Suprapubic skin (tissue), 3 donors: ENCODE results near the gene CCDC69.

Experiments used
- CTCF ChIP-seq, 2 donors: fragments of 200-600 bp in 1 of 2; fragments of 450-650 bp in 1 of 2; sonication (generic) in 1 of 2; IDR thresholded peaks; one replicate each; pipeline ENCODE4 v1.5.1; 2016 to 2019; ENCODE audit warnings: antibody characterized with exemption in 2 of 2, mild to moderate bottlenecking in 1 of 2, moderate library complexity in 1 of 2
- POLR2A ChIP-seq, 2 donors: fragments of 450-650 bp; IDR thresholded peaks; one replicate each; pipeline ENCODE4 v1.6.1; 2017; ENCODE audit warnings: antibody characterized with exemption in 2 of 2, mild to moderate bottlenecking in 2 of 2, moderate library complexity in 2 of 2

DNA sequence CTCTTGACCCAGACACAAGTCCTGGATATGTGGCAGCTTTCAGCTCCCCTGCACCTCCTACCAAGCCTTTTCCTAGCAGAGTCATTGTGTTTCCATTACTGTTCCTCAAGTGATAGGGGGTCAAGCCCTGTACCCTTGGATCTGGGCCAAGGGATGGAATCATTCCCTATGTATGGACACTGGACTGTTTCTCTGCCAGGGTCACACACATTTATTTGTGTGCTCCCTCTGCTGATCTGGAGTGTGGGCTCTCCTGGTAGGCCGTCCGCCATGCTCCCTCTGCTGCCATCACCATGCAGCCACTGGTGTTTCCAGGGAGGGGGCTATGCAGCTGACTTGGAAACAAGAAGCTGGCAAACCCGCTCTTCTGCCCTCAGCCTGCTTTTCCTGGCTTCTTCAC, 38.6 kb upstream of the CCDC69 start:
- no peak for TF ChIP-seq POLR2A (IDR thresholded peaks at IDR 0.05)
- no peak for TF ChIP-seq CTCF (IDR thresholded peaks at IDR 0.05)
